Measurements from ENCODE around the gene RCVRN. TPM values are rescaled to one million over a fixed set of nuclear protein-coding genes. Genes with fewer than 3 reads are reported as not detected.

The RCVRN gene
- total RNA-seq, 1 experiment from 2014 or later: not detected

DNA sequence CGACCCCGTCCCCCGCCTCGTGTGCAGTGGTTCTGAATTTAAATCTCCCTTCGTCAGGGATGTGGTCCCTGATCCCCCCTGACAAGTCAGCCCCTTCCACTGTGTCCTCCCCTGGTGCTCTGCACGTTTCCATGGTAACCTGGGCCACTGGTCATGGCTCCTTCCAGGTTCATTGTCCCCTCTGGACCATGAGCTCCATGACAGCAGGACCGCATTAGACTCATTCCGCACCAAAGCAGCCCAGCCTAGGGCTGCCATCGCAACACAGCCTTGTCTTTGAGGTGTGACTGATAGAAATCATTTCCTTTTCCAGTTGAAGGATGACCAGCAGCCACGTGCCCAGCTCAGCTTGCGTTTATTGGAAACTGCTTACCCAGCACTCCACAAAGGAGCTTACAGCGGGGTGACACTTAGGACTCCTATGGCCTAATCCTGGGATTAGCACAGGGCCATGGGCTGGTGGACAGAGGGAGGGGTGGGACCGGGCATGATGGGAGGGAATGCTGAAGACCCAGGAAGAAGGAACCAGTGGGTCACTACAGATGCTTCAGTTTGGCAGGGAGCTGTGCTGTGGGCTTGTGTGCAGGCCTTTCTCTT lies 7.6 kb downstream of the RCVRN start:
- H3K4me2 ChIP-seq: no peak overlapping the region
- intact Hi-C loops (cut with micrococcal nuclease; ENCODE audit: unreplicated experiment): no loop called here
- no peaks in the 10 kb centered on the region for H3K36me3 ChIP-seq (ENCODE audit: low read depth)
- CTCF ChIA-PET: no interaction called here
- no peak for DNase-seq
- no peak overlapping the region for H2AFZ ChIP-seq
- H3F3A ChIP-seq (ENCODE audit: insufficient read depth, low read depth): no peaks in the 10 kb centered on the region
- no TSS peak for BruUV-seq (replicated peaks)
- H3K9me2 ChIP-seq (ENCODE audit: insufficient read depth): no peaks in the 10 kb centered on the region
- POLR2A ChIA-PET (ENCODE audit: unreplicated experiment): no interaction called here
- H3K4me1 ChIP-seq (replicated peaks; ENCODE audit: insufficient read depth): peaks cover 8% of the 10 kb centered on the region; the same call in 1 of the 2 replicates
- H3K9me3 ChIP-seq (ENCODE audit: insufficient read depth, low read depth): no peaks in the 10 kb centered on the region
- H3K27ac ChIP-seq: no peak overlapping the region
- H3K27me3 ChIP-seq (ENCODE audit: insufficient read depth, low read depth): no peaks in the 10 kb centered on the region
- no peaks in the 10 kb centered on the region for H4K20me1 ChIP-seq (ENCODE audit: insufficient read depth)
- no peaks in the 10 kb centered on the region for H3K79me2 ChIP-seq (ENCODE audit: low read depth)
- H3K4me3 ChIP-seq: no peak overlapping the region
- TF ChIP-seq, protein P1, sequence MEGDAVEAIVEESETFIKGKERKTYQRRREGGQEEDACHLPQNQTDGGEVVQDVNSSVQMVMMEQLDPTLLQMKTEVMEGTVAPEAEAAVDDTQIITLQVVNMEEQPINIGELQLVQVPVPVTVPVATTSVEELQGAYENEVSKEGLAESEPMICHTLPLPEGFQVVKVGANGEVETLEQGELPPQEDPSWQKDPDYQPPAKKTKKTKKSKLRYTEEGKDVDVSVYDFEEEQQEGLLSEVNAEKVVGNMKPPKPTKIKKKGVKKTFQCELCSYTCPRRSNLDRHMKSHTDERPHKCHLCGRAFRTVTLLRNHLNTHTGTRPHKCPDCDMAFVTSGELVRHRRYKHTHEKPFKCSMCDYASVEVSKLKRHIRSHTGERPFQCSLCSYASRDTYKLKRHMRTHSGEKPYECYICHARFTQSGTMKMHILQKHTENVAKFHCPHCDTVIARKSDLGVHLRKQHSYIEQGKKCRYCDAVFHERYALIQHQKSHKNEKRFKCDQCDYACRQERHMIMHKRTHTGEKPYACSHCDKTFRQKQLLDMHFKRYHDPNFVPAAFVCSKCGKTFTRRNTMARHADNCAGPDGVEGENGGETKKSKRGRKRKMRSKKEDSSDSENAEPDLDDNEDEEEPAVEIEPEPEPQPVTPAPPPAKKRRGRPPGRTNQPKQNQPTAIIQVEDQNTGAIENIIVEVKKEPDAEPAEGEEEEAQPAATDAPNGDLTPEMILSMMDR (conservative IDR thresholded peaks at IDR 0.05): no peak
- TF ChIP-seq EZH2 (IDR thresholded peaks at IDR 0.05; ENCODE audit: low read depth): no peak

DNA sequence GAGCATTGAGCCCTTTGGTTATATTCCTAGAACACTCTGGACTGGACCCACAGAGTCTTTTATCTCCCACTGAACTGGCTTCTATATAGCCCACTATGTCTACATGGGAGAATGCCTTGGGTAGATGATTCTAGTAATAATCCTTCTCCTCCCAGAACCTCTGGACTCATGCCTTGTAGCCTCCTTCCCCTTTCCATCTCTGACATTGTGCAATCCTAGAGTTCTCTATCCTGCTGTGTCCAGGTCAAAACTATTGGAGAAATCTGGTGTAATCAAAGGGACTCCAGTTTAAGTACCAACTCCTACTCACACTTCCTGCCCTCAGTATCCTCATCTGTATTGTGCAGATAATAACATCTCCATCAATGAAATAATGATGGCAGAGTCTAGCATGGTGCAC lies 9.1 kb downstream of the RCVRN start:
- Histone ChIP-seq H2AFZ (no peak overlapping the region), H3K4me2 (no peak overlapping the region), H3K9me2 (ENCODE audit: insufficient read depth) (no peaks in the 10 kb centered on the region), H3K36me3 (ENCODE audit: low read depth) (no peaks in the 10 kb centered on the region), H3K4me3 (no peak overlapping the region), H3K9me3 (ENCODE audit: insufficient read depth, low read depth) (no peaks in the 10 kb centered on the region), H3K27me3 (ENCODE audit: insufficient read depth, low read depth) (no peaks in the 10 kb centered on the region), H3K27ac (no peak overlapping the region), H4K20me1 (ENCODE audit: insufficient read depth) (no peaks in the 10 kb centered on the region), H3K79me2 (ENCODE audit: low read depth) (no peaks in the 10 kb centered on the region), H3K4me1 (replicated peaks; ENCODE audit: insufficient read depth) (peaks cover 6% of the 10 kb centered on the region; the same call in 1 of the 2 replicates), H3F3A (ENCODE audit: insufficient read depth, low read depth) (no peaks in the 10 kb centered on the region)
- intact Hi-C loops (cut with micrococcal nuclease; ENCODE audit: unreplicated experiment): no loop called here
- TF ChIP-seq, protein P1 (conservative IDR thresholded peaks at IDR 0.05): no peak
- TF ChIP-seq EZH2 (IDR thresholded peaks at IDR 0.05; ENCODE audit: low read depth): no peak
- BruUV-seq (replicated peaks): no TSS peak
- CTCF ChIA-PET: no interaction called here
- POLR2A ChIA-PET (ENCODE audit: unreplicated experiment): no interaction called here
- no peak for DNase-seq

DNA sequence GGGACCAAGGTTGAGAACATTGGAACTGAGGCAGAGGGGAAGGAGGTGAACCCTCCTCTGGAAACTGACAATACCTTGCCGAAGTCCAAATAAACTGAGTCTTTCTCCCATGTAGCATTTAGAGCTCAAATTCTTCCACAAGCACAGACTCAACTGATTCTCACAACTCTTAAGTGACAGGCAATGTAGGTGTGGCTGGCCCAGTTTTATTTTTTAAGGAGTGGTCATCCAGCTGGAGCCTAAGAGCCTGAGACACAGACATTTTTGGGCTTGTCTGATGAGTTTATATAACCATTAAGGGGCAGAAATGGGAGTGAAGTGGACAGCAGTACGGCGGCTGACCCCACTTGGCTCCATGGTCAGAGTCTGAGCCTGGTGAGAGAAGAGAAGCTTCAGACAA lies 10.8 kb downstream of the RCVRN start:
- no TSS peak for BruUV-seq (replicated peaks)
- Histone ChIP-seq H3K4me3 (no peak overlapping the region), H3K27me3 (ENCODE audit: insufficient read depth, low read depth) (no peaks in the 10 kb centered on the region), H3K4me2 (no peak overlapping the region), H2AFZ (no peak overlapping the region), H3K27ac (no peak overlapping the region), H4K20me1 (ENCODE audit: insufficient read depth) (no peaks in the 10 kb centered on the region), H3K36me3 (ENCODE audit: low read depth) (no peaks in the 10 kb centered on the region), H3K4me1 (replicated peaks; ENCODE audit: insufficient read depth) (no peaks in the 10 kb centered on the region; the same call in 1 of the 2 replicates), H3K79me2 (ENCODE audit: low read depth) (no peaks in the 10 kb centered on the region), H3F3A (ENCODE audit: insufficient read depth, low read depth) (no peaks in the 10 kb centered on the region), H3K9me3 (ENCODE audit: insufficient read depth, low read depth) (no peaks in the 10 kb centered on the region), H3K9me2 (ENCODE audit: insufficient read depth) (no peaks in the 10 kb centered on the region)
- CTCF ChIA-PET: interaction anchor here (0.6 kb wide), 1 partner anchor 142 kb away, joined by 3 read pairs; no protein-coding TSS in a partner anchor
- no peak for DNase-seq
- TF ChIP-seq, protein P1 (conservative IDR thresholded peaks at IDR 0.05): no peak
- TF ChIP-seq EZH2 (IDR thresholded peaks at IDR 0.05; ENCODE audit: low read depth): no peak
- POLR2A ChIA-PET (ENCODE audit: unreplicated experiment): no interaction called here
- intact Hi-C loops (cut with micrococcal nuclease; ENCODE audit: unreplicated experiment): no loop called here
